ENCODE data around the gene F5. TPM values are rescaled to one million over a fixed set of nuclear protein-coding genes. Genes with fewer than 3 reads are reported as not detected.
A peak's percentile ranks its signal among the peaks of the same experiment; 100 is the strongest.
"Not testable (repeated sequence)": the region's sequence is repeated elsewhere in the genome, so short reads cannot be mapped to it uniquely, and the experiment has no call there.

The F5 gene
- total RNA-seq, 6 experiments from 2014 or later: 110 to 279 (median 175) TPM

- Histone ChIP-seq H3K9me3 (no peaks in the 10 kb centered on the region), H3K27me3 (no peaks in the 10 kb centered on the region), H3K36me3 (no peaks in the 10 kb centered on the region), H3K4me3 (no peak overlapping the region), H3K27ac (peak overlapping the region in 1 of 3 donors; percentile 60), H3K4me1 (peaks cover 0 to 48% (median 9%) of the 10 kb centered on the region in 4 donors)
- DNase-seq (no peak), ATAC-seq (peak; percentile 34 to 63 (median 50))
- TF ChIP-seq, protein P1, sequence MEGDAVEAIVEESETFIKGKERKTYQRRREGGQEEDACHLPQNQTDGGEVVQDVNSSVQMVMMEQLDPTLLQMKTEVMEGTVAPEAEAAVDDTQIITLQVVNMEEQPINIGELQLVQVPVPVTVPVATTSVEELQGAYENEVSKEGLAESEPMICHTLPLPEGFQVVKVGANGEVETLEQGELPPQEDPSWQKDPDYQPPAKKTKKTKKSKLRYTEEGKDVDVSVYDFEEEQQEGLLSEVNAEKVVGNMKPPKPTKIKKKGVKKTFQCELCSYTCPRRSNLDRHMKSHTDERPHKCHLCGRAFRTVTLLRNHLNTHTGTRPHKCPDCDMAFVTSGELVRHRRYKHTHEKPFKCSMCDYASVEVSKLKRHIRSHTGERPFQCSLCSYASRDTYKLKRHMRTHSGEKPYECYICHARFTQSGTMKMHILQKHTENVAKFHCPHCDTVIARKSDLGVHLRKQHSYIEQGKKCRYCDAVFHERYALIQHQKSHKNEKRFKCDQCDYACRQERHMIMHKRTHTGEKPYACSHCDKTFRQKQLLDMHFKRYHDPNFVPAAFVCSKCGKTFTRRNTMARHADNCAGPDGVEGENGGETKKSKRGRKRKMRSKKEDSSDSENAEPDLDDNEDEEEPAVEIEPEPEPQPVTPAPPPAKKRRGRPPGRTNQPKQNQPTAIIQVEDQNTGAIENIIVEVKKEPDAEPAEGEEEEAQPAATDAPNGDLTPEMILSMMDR (IDR thresholded peaks at IDR 0.05): no peak
- TF ChIP-seq POLR2A (IDR thresholded peaks at IDR 0.05): no peak
- WGBS (ENCODE audit: insufficient coverage, low coverage, low lambda C conversion rate, missing lambda C conversion rate): 20% methylated on average over 2 of the region's 2 CpGs
- intact Hi-C loops (cut with DNase I): no loop called here
Observed at GRCh38 chr1:169507413-169507812, 78.9 kb downstream of the F5 start.

DNA sequence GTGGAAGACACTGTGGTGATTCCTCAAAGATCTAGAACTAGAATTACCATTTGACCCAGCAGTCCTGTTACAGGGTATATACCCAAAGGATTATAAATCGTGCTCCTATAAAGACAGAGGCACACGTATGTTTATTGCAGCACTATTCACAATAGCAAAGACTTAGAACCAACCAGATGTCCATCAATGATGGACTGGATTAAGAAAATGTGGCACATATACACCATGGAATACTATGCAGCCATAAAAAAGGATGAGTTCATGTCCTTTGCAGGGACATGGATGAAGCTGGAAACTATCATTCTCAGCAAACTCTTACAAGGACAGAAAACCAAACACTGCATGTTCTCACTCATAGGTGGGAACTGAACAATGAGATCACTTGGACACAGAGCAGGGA is 82.7 kb downstream of the F5 start:
- H3K9me3 ChIP-seq; DNase-seq; ATAC-seq; intact Hi-C loops (cut with DNase I); H3K36me3 ChIP-seq; H3K4me3 ChIP-seq; H3K27ac ChIP-seq; H3K27me3 ChIP-seq: not testable (repeated sequence)
- peaks cover 0 to 20% (median 3%) of the 10 kb centered on the region in 4 donors for H3K4me1 ChIP-seq
- WGBS (ENCODE audit: insufficient coverage, low coverage, low lambda C conversion rate, missing lambda C conversion rate): 100% methylated on average over 1 of the region's 2 CpGs

DNA sequence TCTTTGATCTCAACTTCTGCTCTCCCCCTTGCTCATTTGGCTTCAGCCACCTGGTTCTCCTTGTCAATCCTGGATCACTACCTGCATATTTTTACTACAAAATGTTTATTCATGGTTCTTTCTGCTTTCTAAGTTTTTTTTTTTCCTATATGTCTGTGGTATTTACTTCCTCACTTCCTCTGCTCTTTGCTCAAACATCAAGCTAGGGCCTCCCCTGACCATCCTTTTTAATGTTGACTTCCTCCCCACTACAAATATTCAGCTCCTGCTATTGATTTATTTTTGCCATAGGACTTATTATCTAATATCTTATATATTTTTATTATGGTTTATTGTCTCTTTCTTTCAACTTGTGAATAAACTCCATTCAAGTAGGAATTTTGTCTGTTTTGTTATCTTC is 86.5 kb downstream of the F5 start:
- Histone ChIP-seq H3K27ac (no peak overlapping the region), H3K36me3 (no peaks in the 10 kb centered on the region), H3K27me3 (no peaks in the 10 kb centered on the region), H3K9me3 (no peaks in the 10 kb centered on the region), H3K4me1 (no peaks in the 10 kb centered on the region), H3K4me3 (no peak overlapping the region)
- DNase-seq (no peak), ATAC-seq (no peak)
- intact Hi-C loops (cut with DNase I): no loop called here
- TF ChIP-seq, protein P1 (IDR thresholded peaks at IDR 0.05): no peak
- no peak for TF ChIP-seq POLR2A (IDR thresholded peaks at IDR 0.05)

DNA sequence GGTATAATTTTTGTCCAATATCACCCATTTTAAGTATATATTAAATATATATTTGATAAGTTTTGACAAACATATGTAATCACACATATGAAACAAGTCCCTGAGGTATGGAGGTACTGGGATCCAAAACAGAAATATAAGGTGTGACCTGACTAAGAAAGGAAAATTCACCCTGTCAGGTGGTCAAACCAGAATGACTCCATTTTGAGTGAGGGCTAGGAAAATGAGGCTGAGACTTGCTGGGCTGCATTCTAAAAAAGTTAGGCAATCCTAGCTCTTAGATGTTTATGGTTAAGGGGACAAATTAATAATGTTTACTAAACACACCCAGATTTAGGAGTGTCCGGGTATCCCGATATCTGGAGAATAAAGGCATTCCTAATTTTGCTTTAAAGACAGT is 89.0 kb downstream of the F5 start:
- H3K9me3 ChIP-seq: no peaks in the 10 kb centered on the region
- no peak for DNase-seq

GRCh38 chr1:169495916-169496315 is 90.4 kb downstream of the F5 start:
- H3K4me1 ChIP-seq: no peaks in the 10 kb centered on the region
- no peak overlapping the region for H3K27ac ChIP-seq
- H3K4me3 ChIP-seq: no peak overlapping the region
- intact Hi-C loops (cut with DNase I): no loop called here
- H3K36me3 ChIP-seq: no peaks in the 10 kb centered on the region
- 60% methylated on average over 2 of the region's 2 CpGs for WGBS (ENCODE audit: insufficient coverage, low coverage, low lambda C conversion rate, missing lambda C conversion rate)
- TF ChIP-seq POLR2A (IDR thresholded peaks at IDR 0.05): no peak
- TF ChIP-seq, protein P1 (IDR thresholded peaks at IDR 0.05): no peak
- DNase-seq (no peak), ATAC-seq (no peak)
- no peaks in the 10 kb centered on the region for H3K27me3 ChIP-seq
- no peaks in the 10 kb centered on the region for H3K9me3 ChIP-seq

More for the DNA sequence above, 89.0 kb downstream of the F5 start:
- WGBS (ENCODE audit: insufficient coverage, low coverage, low lambda C conversion rate, missing lambda C conversion rate): 100% methylated on average over 2 of the region's 2 CpGs
- H3K4me3 ChIP-seq: no peak overlapping the region
- ATAC-seq: no peak
- no peaks in the 10 kb centered on the region for H3K4me1 ChIP-seq
- TF ChIP-seq POLR2A (IDR thresholded peaks at IDR 0.05): no peak
- TF ChIP-seq, protein P1 (IDR thresholded peaks at IDR 0.05): no peak
- no peak overlapping the region for H3K27ac ChIP-seq
- intact Hi-C loops (cut with DNase I): no loop called here
- H3K36me3 ChIP-seq: no peaks in the 10 kb centered on the region
- no peaks in the 10 kb centered on the region for H3K27me3 ChIP-seq
